Panc1 (cell line): ENCODE results near the gene GATA5. TPM values are rescaled to one million over a fixed set of nuclear protein-coding genes. Genes with fewer than 3 reads are reported as not detected.

Experiments
- ATAC-seq: fragments of 200-7000 bp; cut with Tn5 transposase; 2 replicates; pipeline ENCODE4 v1.9.1; 2020; ENCODE audit warnings: mild to moderate bottlenecking, moderate library complexity
- BruUV-seq: library from RNA; stranded (reverse); fragments of 400-500 nt; replicated peaks from 2 replicates; lab custom pipeline; 2021; lab: Mats Ljungman, UMichigan
- CTCF ChIA-PET: fragments of 300-600 bp; sonication (Branson Sonifier 250); formaldehyde crosslinking; loops from one replicate; lab custom pipeline; 2022; ENCODE audit warnings: antibody characterized with exemption; lab: Charles Lee
- POLR2A ChIA-PET: fragments of 300-600 bp; sonication (Branson Sonifier 250); formaldehyde crosslinking; loops from one replicate; lab custom pipeline; 2022; ENCODE audit warnings: antibody characterized with exemption; lab: Charles Lee
- DNase-seq: peaks from one replicate; pipeline ENCODE4 v3.0.0-alpha.2; 2010; ENCODE audit warnings: low read depth, low spot score
- H3K27ac ChIP-seq: 2 replicates; pipeline ENCODE4 v1.5.1; 2011; ENCODE audit warnings: mild to moderate bottlenecking, low read length, inconsistent platforms
- H3K27me3 ChIP-seq: fragments of 200-500 bp; sonication (Bioruptor generic); 2 replicates; pipeline ENCODE4 v1.6.0; 2014; ENCODE audit warnings: low read length, inconsistent platforms; ENCODE audit not compliant: control insufficient read depth, insufficient read depth
- H3K36me3 ChIP-seq: fragments of 200-500 bp; sonication (Bioruptor generic); 2 replicates; pipeline ENCODE4 v1.5.1; 2014; ENCODE audit warnings: inconsistent platforms, mild to moderate bottlenecking, low read length, moderate library complexity; ENCODE audit not compliant: control insufficient read depth, insufficient read depth
- H3K4me1 ChIP-seq: 2 replicates; pipeline ENCODE4 v1.5.1; 2011; ENCODE audit warnings: inconsistent platforms, mild to moderate bottlenecking, low read length, moderate library complexity; ENCODE audit not compliant: control insufficient read depth, insufficient read depth
- H3K4me3 ChIP-seq, 2 experiments: 2 replicates each; pipeline ENCODE4 v1.5.1; 2011 to 2012; ENCODE audit warnings: low read depth in 2 of 2, low read length in 2 of 2, mild to moderate bottlenecking in 2 of 2, inconsistent platforms in 1 of 2, moderate library complexity in 1 of 2
- H3K9me3 ChIP-seq: fragments of 200-500 bp; sonication (Bioruptor generic); 2 replicates; pipeline ENCODE4 v1.5.1; 2014; ENCODE audit warnings: low read depth, mild to moderate bottlenecking, inconsistent platforms, low read length, moderate library complexity; ENCODE audit not compliant: control insufficient read depth, insufficient read depth
- CTCF ChIP-seq: fragments of 450-650 bp; IDR thresholded peaks from 2 replicates; pipeline ENCODE4 v1.5.1; 2017; ENCODE audit warnings: mild to moderate bottlenecking
- POLR2AphosphoS5 ChIP-seq: IDR thresholded peaks from 2 replicates; pipeline ENCODE4 v1.6.1; 2012; ENCODE audit warnings: mild to moderate bottlenecking, low read depth, low read length, moderate library complexity
- REST ChIP-seq, 2 experiments: IDR thresholded peaks; 2 replicates each; pipeline ENCODE4 v1.6.1; 2011 to 2012; ENCODE audit warnings: low read depth in 2 of 2, control low read depth in 1 of 2, low read length in 1 of 2, mild to moderate bottlenecking in 1 of 2, moderate library complexity in 1 of 2; ENCODE audit not compliant: insufficient read depth in 1 of 2
- SIN3A ChIP-seq: IDR thresholded peaks from 2 replicates; pipeline ENCODE4 v1.6.1; 2012; ENCODE audit warnings: low read depth, mild to moderate bottlenecking, low read length, moderate library complexity, borderline replicate concordance; ENCODE audit not compliant: insufficient read depth
- TCF7L2 ChIP-seq: IDR thresholded peaks from 2 replicates; pipeline ENCODE4 v1.6.1; 2011; ENCODE audit warnings: mild to moderate bottlenecking, low read depth, low read length, inconsistent platforms
- in situ Hi-C: cut with HindIII; loops from 2 replicates; pipeline ENCODE4 v1.10.0; 2016; ENCODE audit warnings: low sequenced_read_pairs, low pct_unique_long_range_greater_than_20kb
- intact Hi-C: fragments of 100-400 bp; cut with micrococcal nuclease; formaldehyde crosslinking; loops from one replicate; pipeline ENCODE4 v1.10.0; 2022; ENCODE audit not compliant: unreplicated experiment
- total RNA-seq: library from RNA; stranded (reverse); gene quantifications from one replicate; pipeline ENCODE4 v1.2.1, GENCODE V29; 2021; ENCODE audit not compliant: unreplicated experiment

GATA5 gene
- total RNA-seq, 1 experiment from 2014 or later, result 53.2 TPM

DNA sequence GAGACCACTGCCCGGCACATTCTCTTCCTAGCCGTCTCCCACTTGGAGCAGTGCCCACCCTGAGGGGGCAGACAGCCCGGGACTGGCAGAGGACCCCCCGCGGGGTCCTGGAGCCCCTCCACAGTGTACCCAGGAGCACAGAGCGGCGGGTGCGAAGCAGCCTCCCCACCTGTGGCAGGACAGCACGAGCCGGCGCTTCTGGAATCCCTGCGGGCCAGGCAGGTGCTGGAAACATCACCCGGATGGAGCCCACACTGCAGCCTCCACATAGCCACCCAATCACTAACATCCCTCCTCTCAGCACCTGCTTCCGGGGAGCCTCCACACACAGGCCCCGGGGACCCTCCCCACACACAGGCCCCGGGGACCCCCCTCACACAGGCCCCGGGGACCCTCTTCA lies 18.7 kb downstream of the GATA5 start:
- no peak for ATAC-seq
- CTCF ChIA-PET, result no interaction called here
- BruUV-seq, result no TSS peak

GRCh38 chr20:62455929-62456328 lies 19.9 kb downstream of the GATA5 start:
- in situ Hi-C loops (no loop called here), intact Hi-C loops (no loop called here)
- TF ChIP-seq CTCF (no peak), TCF7L2 (no peak), REST (IDR thresholded peaks at IDR 0.05; ENCODE audit: insufficient read depth in 1 of 2, low read depth in 2 of 2, low read length in 1 of 2) (no peak), POLR2AphosphoS5 (no peak), SIN3A (no peak)
- Histone ChIP-seq H3K9me3 (no peaks in the 10 kb centered on the region), H3K27ac (no peak overlapping the region), H3K27me3 (no peaks in the 10 kb centered on the region), H3K4me1 (no peaks in the 10 kb centered on the region), H3K36me3 (no peaks in the 10 kb centered on the region), H3K4me3 (no peak overlapping the region)
- CTCF ChIA-PET, result no interaction called here
- POLR2A ChIA-PET, result no interaction called here
- DNase-seq, result no peak
- BruUV-seq, result no TSS peak
- ATAC-seq, result no peak

More for the DNA sequence above, 18.7 kb downstream of the GATA5 start:
- no peak overlapping the region for H3K27ac ChIP-seq
- peaks cover 6% of the 10 kb centered on the region for H3K4me1 ChIP-seq
- H3K36me3 ChIP-seq, result no peaks in the 10 kb centered on the region
- TF ChIP-seq POLR2AphosphoS5 (no peak), CTCF (no peak), SIN3A (no peak), REST (IDR thresholded peaks at IDR 0.05; ENCODE audit: insufficient read depth in 1 of 2, low read depth in 2 of 2, low read length in 1 of 2) (no peak), TCF7L2 (no peak)
- H3K4me3 ChIP-seq, result no peak overlapping the region
- POLR2A ChIA-PET, result no interaction called here
- in situ Hi-C loops, result no loop called here
- intact Hi-C loops, result no loop called here
- no peaks in the 10 kb centered on the region for H3K9me3 ChIP-seq
- DNase-seq, result no peak
- no peaks in the 10 kb centered on the region for H3K27me3 ChIP-seq
